NCI-H187 (cell line): Measurements from ENCODE around the gene INPP5A.

Experiments
- DNase-seq, 2 experiments: peaks; one replicate each; lab custom pipeline; 2025; lab: John Stamatoyannopoulos, UW

INPP5A gene

DNA sequence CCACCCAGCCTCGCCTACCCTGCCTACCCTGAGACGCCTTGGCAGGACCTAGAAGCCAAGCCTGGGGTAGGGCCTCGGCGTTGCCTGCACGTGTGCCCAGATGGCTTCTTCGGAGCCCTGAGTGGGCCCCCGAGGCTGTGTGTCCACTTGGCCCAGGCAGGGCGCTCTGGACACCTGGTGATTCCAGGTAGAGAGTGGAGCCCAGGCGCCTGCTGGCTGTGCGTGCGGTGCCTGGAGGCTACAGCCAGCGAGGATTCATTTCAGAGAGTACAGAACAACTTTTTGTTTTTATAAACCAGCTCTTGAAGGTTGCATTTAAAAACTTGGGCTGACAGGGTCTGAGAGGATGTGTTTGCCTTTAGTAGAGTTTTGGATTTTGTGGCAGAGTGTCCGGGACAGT lies 208.4 kb downstream of the INPP5A start:
- DNase-seq = no peak

DNA sequence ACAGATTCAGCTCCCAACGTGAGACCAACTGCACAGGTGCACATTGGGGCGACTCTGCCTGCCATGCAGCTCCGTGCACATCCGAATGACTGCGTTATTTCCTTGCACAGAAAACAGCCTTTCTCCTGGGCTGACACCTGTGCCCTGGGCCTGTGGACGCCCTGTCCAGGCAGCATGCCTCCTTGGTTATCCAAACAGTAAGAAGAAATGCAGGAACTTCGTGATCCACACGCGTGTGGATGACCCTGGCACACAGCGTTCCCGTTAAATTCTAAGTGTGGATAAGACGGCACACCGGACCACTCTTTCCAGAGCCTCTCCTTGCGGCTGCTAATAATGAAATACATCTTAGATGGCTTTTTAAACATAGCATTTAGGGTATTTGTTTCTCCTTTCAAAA lies 208.8 kb downstream of the INPP5A start:
- no peak for DNase-seq

DNA sequence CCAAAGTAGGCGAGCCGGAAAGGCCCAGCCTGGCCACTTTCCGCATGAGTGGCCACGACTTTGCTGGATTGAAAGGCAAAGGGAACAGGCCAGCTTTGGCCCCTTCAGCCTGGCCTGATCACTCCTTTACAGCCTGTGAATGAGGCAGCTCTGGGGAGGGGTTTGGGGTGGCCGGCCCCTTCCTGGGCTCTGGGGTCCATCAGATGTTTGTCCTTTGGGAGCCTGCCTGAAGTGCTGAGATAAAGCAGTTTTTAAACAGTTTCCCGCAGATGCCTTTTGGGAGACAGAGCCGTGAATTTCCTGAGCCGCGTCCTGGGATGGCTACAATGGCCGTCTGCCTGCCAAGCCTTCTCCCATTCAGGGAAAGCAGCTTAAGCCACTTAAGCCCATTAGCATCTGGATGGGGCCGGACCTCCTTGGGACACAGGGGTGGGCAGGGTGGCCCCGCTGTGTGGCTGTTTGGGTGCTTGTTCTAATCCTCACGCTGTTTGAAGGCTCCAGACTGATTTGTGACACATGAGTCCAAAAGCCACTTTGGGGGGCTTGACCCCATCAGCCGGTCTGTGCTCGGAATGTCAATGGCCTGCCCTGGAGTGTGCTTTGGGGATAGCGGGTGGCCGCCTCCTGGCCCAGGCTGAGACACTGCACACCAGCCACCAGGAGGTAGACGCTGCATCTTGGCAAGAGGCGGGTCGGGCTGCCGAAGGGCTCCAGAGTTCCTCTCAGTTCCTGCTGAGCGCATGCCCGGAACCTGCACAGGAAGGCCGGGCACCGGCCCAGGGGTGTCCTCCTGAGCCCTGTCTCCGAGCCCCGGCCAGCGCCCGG lies 209.4 kb downstream of the INPP5A start:
- DNase-seq = no peak

DNA sequence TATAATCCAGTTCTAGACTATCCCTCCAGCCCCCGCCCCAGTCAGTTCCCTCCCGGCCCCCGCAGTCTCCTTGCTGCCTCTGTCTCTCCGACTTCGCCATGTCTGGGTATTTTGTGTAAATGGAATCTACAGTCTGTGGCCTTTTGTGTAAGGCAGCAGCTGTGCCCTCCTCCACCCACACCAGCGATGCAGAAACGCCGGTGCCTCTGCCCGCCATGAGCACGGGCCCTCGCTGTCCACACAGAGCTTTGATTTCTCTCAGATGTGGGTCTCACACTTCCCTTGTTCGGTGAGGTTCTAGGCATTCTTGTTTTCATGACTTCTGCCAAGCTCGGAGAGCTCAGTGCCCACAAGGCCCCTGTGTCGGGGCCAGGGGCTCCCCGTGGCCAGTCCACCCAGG lies 210.5 kb downstream of the INPP5A start:
- DNase-seq = no peak

DNA sequence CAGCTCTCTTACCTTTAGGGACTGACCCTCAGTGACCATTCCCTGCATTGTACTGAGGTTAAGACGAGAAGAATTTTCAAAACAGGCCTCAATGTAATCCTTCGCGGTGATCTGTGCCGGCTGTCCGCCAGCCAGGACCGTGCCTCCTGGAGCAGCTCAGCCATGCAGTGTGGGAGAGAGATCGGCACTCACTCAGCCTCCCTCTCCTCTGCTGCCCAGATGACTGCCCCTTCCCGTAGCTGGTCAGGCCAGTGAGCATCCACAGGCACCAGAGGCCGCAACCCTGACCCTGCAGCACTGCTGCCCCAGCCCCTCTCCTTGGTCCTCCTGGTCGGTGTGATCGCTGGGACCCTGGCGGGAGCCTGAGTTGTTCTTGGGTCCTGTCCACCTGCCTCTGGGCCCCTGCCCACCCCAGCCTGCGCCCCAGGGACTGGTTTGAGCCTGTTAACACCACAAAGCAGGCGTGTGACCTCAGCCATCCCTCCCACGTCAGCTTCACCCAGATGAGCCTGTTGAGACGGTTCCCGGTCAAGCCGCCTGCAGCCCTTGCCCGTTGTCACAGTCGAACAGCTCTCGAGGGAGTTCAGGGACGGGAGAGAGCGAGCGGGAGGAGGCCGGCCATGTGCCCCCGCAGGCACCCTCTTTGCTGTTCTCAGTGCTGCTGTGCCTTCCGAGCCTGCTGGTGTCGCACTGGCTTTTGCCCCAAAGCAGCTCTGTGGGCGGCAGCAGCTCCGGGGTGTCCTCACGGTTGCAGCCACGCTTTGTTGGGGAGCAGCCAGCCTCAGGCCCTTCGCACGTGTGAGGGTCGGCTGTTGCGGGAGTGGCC lies 211.2 kb downstream of the INPP5A start:
- DNase-seq = no peak

DNA sequence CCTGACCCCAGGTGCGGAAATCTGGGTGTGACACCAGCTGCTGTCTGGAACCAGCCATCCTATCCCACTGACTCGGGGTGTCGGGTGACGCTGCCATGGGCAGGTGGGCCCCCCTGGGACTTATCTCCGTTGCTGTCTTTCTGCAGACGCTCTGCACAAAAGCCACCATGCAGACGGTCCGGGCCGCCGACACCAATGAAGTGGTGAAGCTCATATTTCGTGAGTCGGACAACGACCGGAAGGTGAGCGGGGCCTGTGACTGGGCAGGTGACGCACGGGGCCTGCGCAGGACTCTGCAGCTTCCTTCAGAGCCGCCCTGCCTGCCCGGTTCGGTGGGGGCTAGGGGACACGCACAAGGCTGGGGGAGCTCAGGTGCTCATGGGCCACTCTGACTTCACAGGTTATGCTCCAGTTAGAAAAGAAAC lies 211.8 kb downstream of the INPP5A start:
- peak in 1 of 2 experiments; percentile 33 for DNase-seq

DNA sequence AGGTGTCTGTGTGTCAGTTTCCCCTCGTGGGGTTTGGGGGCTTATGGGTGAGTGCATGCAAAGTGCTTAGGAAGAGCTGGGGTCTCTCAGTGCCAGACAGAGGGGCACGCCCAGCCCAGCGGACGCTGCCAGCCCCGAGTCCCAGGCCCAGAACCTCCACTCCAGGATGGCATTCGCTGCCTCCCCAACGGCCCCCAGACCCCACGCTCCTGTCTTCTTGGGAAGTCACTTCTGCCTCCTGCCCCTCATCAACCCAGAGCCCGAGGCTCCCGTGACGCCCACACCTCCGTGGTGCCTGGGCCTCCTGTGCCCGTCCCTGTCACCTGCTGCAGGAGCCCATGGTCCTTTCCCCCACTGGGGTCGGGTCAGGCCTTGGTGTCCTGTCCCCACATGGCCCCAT lies 213.3 kb downstream of the INPP5A start:
- DNase-seq = no peak

DNA sequence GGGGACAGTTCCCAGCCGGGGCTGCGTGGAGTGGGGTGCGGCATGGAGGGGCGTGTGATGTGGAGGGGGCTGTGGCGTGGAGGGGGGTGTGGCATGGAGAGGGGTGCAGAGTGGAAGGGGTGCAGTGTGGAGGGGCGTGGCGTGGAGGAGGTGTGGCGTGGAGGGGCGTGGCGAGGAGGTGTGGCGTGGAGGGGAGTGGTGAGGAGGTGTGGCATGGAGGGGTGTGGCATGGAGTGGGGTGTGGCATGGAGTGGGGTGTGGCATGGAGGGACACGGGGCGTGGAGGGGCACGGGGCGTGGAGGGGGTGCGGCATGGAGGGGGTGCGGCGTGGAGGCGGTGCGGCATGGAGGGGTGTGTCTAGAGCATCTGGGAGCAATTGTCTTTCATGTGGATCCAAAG lies 214.8 kb downstream of the INPP5A start:
- DNase-seq = no peak

DNA sequence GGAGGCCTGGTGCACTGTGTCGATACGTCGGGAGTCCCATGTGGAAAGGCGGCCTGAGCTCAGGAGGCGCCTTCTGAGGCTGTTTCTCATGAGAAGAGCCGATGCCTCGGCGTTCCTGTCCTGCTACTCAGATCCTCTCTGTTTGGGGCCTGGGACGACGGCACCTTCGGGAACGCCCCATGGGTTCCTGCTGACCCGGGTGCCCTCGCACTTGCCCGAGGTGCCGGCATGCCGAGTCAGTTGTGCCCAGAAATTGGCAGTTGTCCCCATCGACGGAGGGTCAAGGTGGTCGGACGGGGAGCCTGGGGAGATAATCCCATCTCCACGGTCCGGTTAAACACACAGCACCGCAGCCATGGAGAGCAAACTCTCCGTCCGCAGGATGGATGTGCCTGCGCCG lies 215.4 kb downstream of the INPP5A start:
- DNase-seq = no peak

DNA sequence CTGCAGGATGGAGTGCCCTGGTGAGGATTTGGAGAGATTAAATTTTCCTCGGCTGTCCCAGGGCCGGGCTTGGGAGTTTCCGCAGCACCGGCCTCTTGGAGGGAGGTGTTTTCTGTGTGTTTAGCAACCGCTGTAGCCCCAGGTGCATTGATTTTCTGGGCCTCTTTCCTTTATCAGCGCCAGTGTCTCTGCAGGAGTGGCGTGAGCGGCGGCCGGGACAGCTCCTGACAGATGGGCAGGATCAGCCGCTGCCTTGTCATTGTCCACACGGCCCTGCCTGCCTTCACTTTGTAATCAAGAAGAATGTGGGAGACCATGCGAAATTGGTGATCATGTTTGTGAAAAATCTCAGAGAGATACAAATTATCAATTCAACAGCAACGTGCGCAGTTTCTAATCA lies 216.0 kb downstream of the INPP5A start:
- DNase-seq = no peak

DNA sequence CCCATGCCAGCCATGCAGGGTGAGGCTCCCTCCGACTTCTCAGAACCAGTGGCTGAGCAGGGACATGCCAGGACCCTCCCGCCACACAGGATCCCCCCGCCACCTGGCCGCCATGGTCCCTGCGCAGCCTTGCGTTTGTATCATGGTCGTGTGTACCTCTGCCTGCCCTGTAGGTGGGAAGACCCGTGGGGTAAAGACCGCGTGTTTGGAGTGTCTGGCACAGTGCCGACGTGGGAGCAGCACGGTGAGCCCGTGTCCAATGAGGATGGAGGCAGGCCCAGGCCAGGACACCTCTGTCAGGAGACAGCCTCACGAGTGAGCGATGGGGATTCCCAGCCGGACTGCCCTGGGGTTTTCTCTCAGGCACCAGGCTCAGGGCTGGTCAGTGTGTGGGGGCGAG lies 216.5 kb downstream of the INPP5A start:
- no peak for DNase-seq

DNA sequence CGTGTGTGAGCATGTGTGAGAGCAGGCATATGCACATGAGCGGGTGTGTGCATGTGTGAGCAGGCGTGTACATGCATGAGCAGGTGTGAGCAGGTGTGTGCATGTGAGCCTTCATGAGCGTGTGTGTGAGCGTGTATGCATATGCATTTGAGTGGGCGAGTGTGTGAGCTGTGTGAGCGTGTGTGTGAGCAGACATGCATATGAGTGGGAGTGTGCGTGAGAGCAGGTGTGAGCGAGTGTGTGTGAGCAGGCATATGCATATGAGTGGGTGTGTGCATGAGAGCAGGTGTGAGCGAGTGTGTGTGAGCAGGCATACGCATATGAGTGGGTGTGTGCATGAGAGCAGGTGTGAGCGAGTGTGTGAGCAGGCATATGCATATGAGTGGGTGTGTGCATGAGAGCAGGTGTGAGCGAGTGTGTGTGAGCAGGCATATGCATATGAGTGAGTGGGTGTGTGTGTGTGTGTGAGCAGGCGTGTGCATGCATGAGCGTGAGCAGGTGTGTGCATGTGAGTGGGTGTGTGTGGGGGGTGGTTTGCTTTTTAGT lies 217.7 kb downstream of the INPP5A start:
- DNase-seq = no peak

DNA sequence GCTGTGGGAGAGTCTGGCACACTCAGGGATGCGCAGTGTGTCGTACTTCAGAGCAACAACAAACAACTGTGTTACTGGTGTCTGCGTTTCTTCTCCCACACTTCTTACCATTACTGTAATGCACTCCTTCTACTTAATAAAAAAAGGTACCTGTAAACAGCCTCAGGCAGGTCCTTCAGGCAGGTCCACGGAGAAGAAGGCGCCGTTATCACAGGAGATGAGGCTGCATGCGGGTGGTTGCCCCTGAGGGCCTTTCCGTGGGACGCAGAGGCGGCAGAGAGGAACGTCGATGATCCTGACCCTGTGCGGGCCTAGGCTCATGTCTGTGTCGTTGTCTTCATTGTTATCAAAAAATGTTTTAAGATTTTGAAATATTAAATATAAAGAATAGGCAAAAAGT lies 219.0 kb downstream of the INPP5A start:
- no peak for DNase-seq

DNA sequence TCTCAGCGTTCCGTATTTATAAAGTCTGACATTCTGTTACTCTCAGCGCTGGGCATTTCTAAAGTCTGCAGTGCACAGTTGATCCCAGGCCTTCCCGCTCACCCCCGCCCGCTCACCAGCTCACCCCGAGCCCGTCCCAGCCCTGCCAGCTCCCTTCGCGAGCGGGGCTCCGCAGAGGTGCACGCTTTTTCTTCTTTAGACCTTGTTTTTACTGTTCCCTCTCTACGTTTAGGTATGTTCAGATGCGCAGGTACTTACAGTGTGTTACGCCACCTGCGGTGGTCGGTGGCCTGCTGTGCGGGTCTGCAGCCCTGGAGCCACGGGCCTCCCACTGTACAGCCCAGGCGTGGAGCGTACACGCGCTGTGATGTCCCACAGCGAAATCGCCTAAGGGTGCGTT lies 219.6 kb downstream of the INPP5A start:
- DNase-seq = no peak

DNA sequence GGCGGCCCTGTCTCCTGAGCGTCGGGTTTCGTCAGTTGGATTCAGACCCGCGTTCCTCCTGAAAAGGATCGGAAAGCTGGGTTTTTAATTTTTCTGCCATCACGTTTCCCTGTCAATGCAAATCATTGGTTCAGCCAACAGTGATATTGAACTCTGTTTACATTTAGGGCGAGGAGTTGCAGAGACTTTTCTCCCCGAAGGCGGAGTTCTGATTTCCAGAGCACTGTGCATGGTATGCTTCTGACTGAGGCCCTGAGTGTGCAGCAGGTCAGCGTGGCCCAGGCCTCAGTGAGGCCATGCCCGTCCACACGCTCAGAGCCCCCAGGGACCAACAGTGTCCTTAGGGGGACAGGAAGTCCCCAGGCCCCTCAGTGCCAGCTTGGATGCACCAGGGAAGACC lies 221.3 kb downstream of the INPP5A start:
- DNase-seq = no peak

DNA sequence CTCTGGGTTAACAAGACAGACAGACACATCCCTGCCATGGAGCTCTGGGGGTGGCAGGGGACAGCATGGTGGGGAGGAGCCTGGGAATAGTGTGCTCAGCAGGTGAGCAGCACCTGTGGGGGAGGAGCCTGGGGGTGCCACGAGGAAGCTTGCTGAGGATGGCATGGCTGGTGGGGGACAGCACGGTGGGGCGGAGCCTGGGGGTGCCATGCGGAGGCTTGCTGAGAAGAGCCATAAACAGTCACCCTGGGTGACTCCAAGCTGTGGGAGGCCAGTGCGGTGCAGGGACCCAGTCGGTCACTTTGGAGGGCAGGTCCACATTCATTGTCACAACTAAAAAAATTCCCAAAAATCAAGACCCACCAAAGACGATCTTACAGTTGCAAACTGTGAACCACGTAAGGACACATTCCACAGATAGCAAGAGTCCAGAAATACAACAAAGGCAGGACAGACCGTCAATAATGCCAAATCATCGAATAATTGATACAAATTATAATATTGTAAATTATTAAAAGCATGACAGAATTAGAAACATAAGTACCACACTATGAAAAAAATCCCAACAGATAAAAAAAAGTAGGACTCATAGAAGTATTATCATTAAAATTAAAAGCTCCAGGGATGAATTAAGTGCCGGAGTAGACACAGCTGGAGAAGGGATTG lies 223.9 kb downstream of the INPP5A start:
- no peak for DNase-seq

DNA sequence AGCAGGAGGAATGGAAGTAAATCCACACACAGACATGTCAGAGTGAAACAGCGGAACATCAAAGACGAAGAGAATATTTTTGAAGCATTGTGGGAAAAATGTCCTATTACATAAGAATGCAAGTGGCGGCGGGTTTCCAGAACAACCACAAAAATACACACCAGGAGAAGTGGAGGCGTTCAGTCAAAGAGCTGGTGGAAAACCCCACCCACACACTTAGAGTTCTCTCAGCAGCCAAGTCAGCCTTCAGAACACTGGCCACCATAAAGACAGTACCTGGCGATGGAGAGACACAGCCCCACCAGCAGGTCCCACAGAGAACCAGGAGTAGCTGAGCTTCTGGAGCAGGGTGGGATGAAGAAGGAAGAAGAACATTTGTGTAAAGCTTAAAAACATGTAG lies 224.7 kb downstream of the INPP5A start:
- DNase-seq = no peak

DNA sequence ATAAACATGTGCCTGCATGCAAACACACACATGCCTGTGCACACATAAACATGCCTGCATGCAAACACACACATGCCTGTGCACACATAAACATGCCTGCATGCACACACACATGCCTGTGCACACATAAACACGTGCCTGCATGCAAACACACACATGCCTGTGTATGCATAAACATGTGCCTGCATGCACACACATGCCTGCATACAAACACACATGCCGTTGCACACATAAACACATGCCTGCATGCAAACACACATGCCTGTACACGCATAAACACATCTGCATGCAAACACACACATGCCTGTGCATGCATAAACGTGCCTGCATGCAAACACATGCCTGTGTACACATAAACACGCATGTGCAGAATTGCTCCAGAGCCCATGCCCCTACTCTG lies 226.0 kb downstream of the INPP5A start:
- no peak for DNase-seq

DNA sequence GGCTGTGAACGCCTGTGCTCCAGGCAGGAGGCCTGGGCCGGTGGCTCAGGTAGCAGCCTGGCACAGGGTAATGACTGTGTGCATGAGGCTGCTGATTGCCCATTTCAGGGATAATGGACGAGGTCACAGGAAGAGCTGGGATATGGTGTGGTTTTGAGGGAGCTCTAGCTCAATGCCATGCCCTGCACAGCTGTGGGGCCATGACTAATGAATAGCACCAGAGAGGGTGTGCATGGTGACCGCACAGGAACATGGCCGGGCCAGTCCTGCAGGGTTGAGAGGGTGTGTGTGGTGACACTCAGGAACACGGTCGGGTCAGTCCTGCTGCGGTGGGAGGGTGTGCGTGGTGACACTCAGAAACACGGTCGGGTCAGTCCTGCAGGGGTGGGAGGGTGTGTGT lies 226.5 kb downstream of the INPP5A start:
- DNase-seq = no peak

DNA sequence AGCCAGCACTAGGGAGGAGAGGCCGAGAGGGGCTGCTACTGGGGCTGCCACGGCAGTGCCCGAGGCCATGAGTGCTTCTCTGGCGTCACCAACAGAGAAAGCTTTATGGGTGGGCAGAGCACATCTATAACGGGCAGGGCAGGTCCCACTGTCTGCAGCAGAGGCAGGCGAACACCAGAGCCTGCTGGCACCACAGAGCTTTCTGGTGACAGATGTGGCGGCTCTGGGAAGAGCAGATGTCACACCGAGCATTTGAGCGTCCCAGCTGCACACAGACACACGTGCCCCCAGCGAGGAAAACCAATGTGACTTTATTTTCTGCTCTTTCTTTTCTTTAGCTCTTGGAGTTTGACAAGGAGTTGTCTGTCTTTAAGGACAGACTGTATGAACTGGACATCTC lies 227.8 kb downstream of the INPP5A start:
- DNase-seq = no peak

DNA sequence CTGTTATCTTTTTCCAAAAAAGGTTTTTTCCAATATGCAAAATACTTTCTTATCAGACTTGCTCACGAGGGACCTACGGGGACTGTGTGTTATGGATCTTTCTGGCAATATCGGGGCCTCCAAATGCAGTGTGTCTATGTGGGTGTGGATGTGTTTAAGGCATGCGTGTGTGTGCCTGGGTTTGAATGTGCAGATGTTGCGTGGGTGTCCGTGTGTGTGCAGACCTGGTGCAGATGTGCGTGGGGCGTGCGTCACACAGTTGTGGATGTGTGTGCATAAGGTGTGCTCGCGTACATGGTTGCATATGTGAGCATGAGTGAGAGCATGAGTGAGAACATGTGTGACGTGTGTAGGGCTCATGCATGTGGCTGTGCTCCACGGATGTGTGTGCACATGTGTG lies 228.7 kb downstream of the INPP5A start:
- DNase-seq = no peak
